Stimulated activated CD8-positive, alpha-beta memory T cell treated with anti-CD3 and anti-CD28 coated beads, Interleukin-12 subunit alpha, Interleukin-12 subunit beta, amount 100 ng/mL, for 1 hour (primary cell): Measurements from ENCODE around the gene FOXA2.

Source experiments
- DNase-seq: peaks from one replicate; pipeline ENCODE4 v3.0.0-alpha.2; 2020; ENCODE audit warnings: low read depth

Gene FOXA2

GRCh38 chr20:22583773-22584521 lies 425 bp downstream of the FOXA2 start:
- DNase-seq = no peak

DNA sequence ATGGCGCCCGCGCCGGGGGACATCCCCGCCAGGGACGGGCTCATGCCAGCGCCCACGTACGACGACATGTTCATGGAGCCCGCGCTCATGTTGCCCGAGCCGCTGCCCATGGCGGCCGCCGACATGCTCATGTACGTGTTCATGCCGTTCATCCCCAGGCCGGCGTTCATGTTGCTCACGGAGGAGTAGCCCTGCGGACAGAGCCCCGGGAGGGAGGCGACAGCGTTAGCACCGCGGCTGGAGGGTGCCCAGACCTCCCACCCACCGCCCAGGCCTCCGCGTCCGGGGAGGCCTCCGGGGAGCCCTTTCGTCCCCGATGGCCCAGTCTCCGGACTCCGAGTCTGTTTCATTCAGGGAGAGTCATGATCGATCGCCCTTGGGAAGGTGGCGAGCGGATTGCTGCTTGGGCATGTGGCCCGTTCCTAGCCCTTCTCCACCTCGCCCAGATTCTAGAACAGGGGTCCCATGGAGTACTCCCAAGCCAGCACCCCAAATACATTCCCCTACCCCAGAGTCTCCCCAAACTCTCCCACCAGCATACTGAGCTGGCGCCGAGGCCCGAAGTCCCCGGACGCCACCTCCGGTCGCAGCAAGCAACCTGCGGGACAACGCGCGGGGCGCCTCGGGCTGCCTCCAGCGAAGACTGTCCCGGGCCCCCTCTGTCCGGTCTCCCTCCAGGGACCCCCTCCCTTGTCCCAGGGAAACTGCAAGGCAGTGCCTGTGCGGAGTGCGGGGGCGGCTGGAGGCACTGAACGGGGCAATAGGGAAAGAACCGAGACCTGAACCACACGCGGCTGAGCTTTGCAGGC lies 1.2 kb downstream of the FOXA2 start:
- no peak for DNase-seq

- no peak for DNase-seq
These were observed 1.9 kb downstream of the FOXA2 start for GRCh38 chr20:22582386-22582963.

- DNase-seq = no peak
These were observed 2.7 kb downstream of the FOXA2 start for GRCh38 chr20:22581437-22582385.

DNA sequence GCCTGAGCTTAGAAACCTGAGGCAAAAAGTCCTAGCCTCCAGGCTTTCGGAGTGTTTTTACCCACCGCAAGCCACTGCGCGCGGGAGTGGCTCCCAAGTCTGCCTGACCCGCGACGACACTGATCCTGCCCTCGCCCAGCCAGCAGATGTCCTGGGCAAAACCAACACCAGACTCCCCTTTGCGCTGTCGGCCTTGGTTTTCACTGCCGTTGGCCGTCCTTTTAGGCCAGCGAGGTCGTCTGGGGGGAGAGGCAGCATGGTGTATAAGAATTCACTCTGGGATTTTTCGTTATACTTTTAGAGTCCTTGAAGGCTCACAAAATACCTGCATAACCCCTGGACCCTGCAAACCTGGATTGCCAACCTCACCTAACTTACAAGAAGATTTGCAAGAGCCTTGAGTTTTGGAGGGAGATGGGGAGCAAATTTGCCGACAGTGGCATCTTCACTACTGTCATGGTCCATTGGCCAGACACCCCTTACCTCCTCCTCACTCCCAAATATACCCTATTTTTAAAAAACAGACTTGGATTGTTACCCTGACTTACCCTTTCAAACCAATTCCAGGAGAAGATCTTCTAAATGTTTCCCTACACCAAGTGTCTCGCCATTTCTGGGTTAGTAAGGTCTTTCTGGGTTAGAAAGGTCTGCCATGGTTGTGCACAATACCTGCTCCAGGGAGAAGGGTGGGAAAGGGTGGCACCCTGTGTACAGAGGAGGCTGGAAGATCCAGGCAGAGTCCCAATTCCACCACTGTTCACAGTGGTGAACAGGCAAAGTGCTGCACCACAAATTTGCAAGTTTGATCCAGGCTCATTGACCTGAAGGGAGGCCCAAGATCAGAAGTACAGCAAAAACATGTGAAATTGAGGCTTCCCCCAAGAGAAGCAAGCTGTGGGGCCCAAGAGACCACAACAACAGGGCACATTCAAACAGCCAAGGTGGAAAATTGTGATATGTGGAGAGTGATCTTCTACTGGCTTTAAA lies 4.4 kb downstream of the FOXA2 start:
- no peak for DNase-seq

DNA sequence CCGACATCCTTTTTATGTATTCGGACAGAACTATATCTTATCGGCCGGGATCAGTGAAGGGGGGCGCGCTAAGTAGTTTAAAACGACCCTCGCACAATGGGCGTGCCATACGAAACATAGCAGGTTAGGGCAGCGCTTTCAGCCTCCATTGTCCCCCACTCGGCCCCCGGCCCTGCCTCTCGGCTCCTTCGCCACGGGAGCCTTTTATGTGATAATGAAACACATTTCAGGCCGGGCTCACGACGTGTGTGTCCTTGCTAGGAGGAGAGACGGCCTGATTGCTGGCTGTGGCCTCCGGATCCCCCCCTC lies 5.3 kb downstream of the FOXA2 start:
- DNase-seq = no peak

GRCh38 chr20:22578221-22579118 lies 5.9 kb downstream of the FOXA2 start:
- no peak for DNase-seq

DNA sequence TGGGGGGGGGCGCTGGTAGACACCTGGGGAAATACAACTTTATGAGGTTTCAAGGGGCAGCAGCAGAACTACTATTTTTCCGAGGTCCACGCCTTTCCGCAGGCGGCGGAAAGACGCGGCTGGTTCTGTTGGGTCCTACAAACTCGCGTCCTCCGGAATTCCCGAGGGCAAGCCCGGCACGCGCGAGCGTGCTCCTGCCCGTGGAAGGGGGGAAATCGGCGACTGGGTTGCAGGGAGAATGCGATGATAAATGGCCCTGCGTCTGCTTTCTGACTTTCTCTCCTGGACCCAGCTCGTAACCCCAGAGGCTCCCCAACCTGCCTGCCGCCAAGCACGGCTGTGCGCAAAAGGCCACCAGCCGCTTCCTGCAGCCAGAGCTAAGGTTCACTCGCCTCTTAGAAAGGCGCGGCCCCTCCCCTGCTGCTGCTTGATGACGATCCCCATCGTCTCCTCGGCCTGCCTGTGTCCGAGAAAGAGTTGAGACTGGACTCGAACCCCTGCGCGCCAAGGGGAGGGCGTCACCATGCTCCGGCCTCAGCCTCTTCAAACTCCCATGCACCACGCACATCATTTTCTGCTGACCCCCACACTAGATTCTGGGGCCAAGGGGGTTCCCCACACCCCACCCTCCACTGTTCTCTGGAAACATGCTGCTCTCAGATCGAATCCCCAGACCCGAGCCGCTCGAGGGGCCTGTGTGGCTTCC lies 6.7 kb downstream of the FOXA2 start:
- DNase-seq = no peak

DNA sequence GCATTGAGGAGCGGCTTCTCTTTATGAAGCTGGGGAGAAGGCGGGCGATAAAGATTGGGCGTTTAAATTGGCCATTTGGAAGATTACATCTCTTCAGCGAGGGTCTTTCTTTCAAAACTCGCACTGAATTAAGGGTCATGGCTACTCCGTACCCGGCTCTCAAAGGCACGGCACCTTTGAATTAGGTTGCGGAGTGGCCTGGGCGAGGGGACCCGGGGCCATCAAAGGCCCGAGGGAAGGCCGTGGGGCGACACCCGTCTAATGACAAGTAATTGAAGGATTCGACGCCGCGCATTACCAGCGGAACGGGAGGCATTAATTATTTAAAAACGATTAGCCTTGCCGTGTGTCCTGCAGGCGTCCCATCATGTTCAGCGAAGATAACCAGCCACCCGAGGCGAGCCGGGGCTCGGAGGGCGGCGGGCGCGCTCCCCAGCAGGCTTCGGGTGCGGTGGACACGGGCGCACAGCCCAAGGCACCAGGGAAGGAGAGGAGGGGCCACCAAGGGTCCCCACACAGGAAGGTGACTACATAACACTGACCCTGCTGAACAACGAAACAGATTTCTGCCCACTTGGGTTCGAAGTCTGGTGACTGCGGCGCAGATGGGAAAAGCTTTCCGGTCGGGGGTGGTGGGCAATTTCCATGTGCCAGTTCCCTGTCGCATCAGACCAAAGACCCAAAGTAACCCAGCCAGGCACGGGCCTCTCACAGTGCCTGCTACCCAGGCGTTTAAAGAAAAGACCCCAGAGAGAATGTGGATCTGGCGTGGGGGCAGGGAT lies 7.4 kb downstream of the FOXA2 start:
- DNase-seq = no peak

DNA sequence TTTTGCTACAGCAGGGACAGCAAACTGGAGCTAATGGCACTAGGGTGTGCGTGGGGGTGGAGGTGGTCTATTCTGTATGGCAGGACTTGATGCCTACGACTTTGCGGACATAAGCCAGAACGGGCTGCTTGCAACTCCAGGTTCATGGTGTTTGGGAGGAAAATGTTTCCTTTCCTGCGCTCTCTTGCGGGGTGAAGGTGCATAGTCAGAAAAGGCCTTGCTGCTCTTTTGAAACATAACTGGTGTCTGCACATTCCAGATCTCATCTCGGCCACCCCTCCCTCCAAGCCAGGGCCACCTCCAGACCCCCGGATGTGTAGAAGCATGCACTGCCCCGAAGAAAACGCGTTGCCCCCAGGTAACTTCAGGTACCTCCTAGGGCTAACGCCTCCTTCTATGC lies 8.1 kb downstream of the FOXA2 start:
- no peak for DNase-seq

- no peak for DNase-seq
These were observed 8.6 kb downstream of the FOXA2 start for GRCh38 chr20:22575737-22576136.

DNA sequence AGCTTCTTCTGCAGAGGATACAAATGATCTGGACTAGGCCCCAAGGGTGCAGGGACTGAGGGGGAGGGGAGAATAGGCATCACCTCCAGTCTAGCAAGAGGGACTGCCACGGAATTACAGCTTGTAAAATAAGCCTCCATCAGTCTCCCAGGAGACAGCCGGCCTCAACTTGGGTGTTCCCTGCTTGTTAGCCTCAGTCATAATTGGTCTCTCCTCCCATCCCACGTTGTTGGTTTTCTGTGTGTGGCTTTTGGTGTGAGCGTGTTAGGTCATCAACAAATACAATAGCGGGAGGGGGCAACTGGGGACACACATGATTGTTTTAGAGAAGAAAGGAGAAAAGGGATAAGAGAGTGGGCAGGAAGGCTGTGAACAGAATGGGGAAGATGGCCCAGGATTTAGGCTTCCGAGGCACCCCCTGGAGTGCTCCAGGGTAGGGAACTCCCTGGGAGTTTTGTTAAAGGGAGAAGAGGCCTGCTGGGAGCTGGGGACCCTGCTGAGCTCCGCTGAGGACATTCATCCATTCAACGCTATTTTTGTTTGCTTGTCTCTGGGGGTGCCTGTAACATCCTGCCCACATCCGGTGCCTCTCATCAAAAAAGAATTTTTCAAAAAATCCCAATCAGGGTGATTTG lies 9.2 kb downstream of the FOXA2 start:
- no peak for DNase-seq

DNA sequence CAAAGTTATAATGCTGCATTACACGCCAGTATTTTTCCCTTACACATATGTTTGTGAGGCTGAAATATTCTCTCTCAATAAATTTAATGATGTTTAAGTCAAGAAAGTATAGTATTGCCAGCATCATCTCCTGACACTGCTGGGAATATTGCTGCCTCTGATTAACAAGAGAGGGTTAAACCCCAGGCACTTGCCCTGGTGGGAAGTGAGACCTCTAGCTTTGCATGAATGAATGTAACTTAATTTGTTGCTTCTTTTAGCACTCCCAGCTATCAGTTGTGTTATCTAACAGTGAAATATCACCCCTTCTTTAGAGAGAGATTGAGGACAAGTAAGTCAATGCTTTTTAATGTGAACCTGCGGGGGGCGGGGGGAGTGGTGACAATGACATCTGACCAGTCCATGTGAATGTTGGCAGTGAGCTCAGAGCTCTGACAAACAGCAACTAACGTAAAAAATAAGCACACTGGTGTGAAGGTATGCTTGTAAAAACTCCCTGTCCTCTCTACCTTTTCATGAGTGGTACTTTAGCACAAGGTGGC lies 9.8 kb downstream of the FOXA2 start:
- no peak for DNase-seq

GRCh38 chr20:22572491-22572890 lies 11.9 kb downstream of the FOXA2 start:
- no peak for DNase-seq

GRCh38 chr20:22572023-22572422 lies 12.3 kb downstream of the FOXA2 start:
- no peak for DNase-seq

- DNase-seq = no peak
These were observed 15.0 kb downstream of the FOXA2 start for GRCh38 chr20:22569353-22569752.

DNA sequence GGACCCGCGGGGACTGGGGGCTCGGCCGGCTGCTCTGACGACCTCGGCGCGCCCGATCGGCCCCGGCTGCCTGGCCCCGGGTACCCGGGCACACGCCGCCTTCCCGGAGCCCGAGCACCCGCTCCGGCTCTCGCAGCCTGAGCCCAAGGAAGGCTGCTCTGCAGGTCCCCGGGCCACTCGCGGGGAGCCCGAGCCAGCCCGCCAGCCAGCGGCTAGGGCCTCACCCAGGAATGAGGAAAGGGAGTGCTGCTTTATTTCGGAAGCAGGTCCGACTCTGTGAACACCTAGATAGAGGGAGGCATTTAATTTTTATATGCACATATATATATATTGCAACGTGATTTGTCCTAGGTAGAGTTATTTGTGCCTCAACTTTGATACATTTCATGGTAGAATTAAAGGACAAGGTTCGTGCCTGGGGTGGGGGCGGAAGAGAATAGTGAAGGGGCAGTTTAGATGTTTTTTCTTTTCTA lies 15.5 kb downstream of the FOXA2 start:
- DNase-seq = no peak
